ENCODE data around the gene SENP3.

SENP3 gene

DNA sequence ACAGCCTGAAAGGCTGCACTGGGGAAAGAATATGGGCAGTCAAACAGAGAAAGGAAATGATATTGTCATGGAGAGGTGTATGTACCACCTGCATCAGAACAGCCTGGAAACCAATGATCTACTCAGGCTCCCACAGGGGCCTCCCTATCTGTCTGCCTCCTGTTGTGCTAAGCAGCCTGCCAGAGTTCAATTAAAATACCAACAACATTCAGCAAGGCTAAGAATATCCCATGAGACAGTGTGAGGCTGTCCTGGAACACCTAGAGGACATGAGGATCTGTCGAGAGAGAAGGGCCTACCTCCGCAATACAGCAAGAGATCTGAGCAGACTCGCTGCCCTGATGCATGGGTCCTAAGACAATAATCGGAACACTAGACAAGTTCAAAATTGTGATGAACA is 44.6 kb downstream of the SENP3 start:
- TF ChIP-seq, protein P1, sequence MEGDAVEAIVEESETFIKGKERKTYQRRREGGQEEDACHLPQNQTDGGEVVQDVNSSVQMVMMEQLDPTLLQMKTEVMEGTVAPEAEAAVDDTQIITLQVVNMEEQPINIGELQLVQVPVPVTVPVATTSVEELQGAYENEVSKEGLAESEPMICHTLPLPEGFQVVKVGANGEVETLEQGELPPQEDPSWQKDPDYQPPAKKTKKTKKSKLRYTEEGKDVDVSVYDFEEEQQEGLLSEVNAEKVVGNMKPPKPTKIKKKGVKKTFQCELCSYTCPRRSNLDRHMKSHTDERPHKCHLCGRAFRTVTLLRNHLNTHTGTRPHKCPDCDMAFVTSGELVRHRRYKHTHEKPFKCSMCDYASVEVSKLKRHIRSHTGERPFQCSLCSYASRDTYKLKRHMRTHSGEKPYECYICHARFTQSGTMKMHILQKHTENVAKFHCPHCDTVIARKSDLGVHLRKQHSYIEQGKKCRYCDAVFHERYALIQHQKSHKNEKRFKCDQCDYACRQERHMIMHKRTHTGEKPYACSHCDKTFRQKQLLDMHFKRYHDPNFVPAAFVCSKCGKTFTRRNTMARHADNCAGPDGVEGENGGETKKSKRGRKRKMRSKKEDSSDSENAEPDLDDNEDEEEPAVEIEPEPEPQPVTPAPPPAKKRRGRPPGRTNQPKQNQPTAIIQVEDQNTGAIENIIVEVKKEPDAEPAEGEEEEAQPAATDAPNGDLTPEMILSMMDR (IDR thresholded peaks at IDR 0.05; ENCODE audit: control extremely low read depth, extremely low read depth, low read depth, missing control alignments), result no peak
- no peak for DNase-seq (ENCODE audit: extremely low spot score)
- ChIA-PET CTCF (interaction anchor here (2.4 kb wide), 1 partner anchor 17 kb away, joined by 7 read pairs; no protein-coding TSS in a partner anchor), POLR2A (no interaction called here)

DNA sequence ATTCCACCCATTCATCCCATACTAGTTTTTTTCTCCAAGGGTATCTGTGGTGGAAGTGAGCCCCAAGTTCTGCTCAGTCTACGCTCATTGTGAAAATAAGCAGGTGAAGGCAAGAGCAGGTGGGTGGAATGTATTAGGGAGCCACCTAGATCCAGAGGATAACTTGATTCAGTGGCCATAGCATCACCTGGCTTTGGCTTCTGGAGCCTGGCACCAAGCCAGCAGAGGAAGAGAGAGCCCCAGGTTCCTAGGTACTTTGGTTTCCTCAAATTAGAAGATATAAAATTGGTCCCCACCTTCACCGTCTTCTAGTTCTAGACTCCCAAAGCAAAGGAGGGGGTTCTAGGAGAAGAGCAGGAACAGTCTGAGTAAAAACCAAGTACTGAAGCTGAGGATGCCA is 48.9 kb downstream of the SENP3 start:
- ChIA-PET POLR2A (no interaction called here), CTCF (interaction anchor here (0.7 to 9.0 kb wide), 5 partner anchors 10 to 77 kb away, joined by 3 to 68 read pairs (median 3); partner anchors contain the start of genes SAT2, SHBG, TP53 and WRAP53)
- TF ChIP-seq, protein P1 (IDR thresholded peaks at IDR 0.05; ENCODE audit: control extremely low read depth, extremely low read depth, low read depth, missing control alignments), result no peak
- DNase-seq (ENCODE audit: extremely low spot score), result no peak

DNA sequence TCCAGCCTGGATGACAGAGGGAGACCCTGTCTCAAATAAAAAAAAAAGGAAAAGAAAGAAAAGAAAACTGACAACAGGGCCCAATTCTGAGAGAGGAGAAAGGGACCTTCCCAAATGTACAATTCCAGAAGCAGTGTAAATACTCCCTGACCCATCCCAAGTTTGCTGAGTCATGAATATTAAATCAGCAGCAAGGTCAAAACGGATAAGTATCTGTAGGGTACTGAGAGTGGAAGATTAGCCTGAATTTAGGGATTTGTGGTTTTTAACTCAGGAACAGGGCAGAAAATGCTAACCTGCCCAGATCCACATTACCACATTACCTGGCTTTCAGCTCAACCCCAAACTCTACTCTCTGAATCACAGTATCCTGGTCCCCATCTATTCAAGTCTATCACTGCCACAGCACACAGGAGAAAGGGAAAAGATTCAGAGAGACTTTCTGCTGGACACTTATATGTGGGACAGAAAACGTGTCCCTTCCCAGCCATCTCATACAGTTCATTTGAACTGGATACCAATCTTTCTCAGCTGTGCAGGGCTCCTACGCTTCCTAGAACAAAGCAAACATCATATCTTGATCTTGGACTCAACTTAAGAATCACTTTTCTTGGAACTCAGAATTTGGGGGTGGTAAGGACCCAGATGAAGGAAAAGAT is 50.0 kb downstream of the SENP3 start:
- no peak for DNase-seq (ENCODE audit: extremely low spot score)
- POLR2A ChIA-PET, result no interaction called here
- TF ChIP-seq, protein P1 (IDR thresholded peaks at IDR 0.05; ENCODE audit: control extremely low read depth, extremely low read depth, low read depth, missing control alignments), result no peak
- CTCF ChIA-PET, result interaction anchor here (1.1 to 9.0 kb wide), 5 partner anchors 10 to 208 kb away, joined by 3 to 68 read pairs (median 3); partner anchors contain the start of genes CD68, SAT2, SHBG and TMEM256

DNA sequence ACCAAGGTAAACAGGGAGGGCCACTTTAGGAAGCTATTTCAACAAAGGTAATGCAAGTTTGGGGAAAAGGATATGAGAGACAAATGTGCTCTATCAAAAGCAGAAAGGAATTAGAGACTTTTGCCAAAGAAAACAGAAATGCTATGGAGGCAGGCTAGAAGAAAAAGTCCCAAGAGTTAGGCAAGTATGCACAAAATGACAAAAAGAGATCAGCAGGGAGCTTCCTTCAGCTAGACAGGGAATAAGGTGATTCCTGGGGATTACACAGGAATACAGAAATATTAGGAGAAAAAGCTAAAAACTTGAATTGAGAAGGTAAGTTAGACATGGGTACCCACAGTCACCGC is 50.5 kb downstream of the SENP3 start:
- DNase-seq (ENCODE audit: extremely low spot score), result no peak
- ChIA-PET CTCF (interaction anchor here (1.1 to 9.0 kb wide), 5 partner anchors 10 to 208 kb away, joined by 3 to 68 read pairs (median 3); partner anchors contain the start of genes CD68, SAT2, SHBG and TMEM256), POLR2A (no interaction called here)
- TF ChIP-seq, protein P1 (IDR thresholded peaks at IDR 0.05; ENCODE audit: control extremely low read depth, extremely low read depth, low read depth, missing control alignments), result no peak

DNA sequence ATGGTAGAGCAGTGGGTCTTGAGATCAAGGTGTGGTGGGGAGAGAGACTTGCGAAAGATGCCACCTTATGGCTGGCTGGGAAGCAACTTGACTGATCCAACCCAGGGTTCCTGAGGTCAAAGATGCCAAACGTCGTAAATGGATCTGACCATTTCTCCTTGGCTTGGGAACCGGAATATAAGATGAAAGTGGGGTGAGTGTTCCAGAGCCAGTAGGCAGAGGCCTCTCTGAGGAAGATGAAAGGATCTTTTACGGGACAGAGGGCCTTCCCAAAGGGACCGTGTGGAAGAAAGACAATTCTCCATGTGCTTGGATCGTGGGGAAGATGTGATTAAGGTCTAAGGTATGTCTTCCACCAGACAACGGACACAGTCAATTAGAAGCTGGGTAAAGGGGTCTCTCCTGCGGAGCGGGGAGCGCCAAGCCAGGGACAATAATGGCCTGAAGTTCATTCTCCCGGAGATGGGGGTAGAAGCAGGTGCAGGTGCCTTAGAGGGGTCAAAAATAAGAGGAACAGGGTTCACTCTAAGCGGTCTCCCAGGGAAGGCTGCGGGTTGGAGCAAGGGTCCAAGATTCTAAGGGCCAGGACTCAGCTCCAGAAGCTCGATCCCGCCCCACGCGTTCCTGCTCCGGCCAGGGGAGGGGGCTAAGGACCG is 52.2 kb downstream of the SENP3 start:
- TF ChIP-seq, protein P1 (IDR thresholded peaks at IDR 0.05; ENCODE audit: control extremely low read depth, extremely low read depth, low read depth, missing control alignments), result no peak
- POLR2A ChIA-PET, result interaction anchor here (1.2 kb wide), 2 partner anchors 31 to 129 kb away, joined by 4 to 5 read pairs; partner anchors contain the start of genes MPDU1 and POLR2A
- no peak for DNase-seq (ENCODE audit: extremely low spot score)
- CTCF ChIA-PET, result interaction anchor here (1.0 to 9.0 kb wide), 8 partner anchors 10 to 73 kb away, joined by 3 to 68 read pairs (median 5); partner anchors contain the start of genes SAT2, SHBG and TP53

DNA sequence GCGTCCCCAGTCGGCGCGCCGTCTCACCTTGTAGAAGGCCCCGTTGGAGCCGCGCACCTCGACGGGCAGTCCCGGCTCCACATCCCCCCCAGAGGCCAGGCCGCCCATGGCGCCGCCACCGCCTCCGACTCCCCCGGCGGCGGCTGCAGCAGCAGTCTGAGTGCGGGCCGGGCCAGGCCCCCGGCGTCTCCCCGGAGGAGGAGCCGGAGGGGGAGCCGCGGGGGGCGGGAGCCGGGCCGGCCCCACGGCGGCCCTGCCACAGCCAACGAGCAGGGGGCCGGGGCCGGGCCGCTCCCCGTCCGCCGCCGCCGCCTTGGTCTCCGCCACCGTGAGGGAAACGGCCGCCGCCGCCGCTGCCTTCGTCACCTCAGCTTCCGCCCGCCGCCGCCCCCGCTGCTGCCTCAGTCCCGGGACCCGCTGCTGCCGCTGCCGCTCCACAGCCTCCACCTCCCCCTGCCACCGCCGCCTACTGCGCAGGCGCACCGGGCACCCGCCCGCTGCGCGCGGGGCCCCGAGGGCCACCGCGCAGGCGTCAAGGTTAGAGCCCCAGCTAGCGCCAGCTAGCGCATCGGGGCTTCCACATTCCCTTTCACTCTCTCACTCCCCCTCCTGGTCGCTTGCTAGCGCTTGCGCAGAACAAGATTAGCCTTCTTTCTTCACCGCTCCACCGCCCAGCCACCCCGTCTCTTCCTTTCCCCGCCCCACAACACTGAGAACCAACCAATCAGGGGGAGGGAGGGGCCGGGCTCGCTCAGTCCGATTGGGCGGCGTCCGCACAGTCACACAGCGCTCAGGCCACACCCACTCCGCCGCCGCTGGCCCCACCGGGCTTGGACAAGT is 52.9 kb downstream of the SENP3 start, which contains the start of gene FXR2:
FXR2 (minus strand) TSS at position 473 of the 840 bp plus-strand sequence; CDS start at position 108, 365 bp downstream.
- DNase-seq (ENCODE audit: extremely low spot score), result peak; percentile 99
- ChIA-PET CTCF (interaction anchor here (1.0 to 9.0 kb wide), 10 partner anchors 9 to 323 kb away, joined by 3 to 68 read pairs (median 4); partner anchors contain the start of genes SAT2, SHBG and TP53), POLR2A (interaction anchor here (0.6 to 1.2 kb wide), 6 partner anchors 10 to 130 kb away, joined by 3 to 6 read pairs (median 4); partner anchors contain the start of genes MPDU1, POLR2A, SAT2 and TP53)
- TF ChIP-seq, protein P1 (IDR thresholded peaks at IDR 0.05; ENCODE audit: control extremely low read depth, extremely low read depth, low read depth, missing control alignments), result peak; percentile 57

All from GM10248 (cell line).